ENCODE results near the gene GOLPH3L.

DNA sequence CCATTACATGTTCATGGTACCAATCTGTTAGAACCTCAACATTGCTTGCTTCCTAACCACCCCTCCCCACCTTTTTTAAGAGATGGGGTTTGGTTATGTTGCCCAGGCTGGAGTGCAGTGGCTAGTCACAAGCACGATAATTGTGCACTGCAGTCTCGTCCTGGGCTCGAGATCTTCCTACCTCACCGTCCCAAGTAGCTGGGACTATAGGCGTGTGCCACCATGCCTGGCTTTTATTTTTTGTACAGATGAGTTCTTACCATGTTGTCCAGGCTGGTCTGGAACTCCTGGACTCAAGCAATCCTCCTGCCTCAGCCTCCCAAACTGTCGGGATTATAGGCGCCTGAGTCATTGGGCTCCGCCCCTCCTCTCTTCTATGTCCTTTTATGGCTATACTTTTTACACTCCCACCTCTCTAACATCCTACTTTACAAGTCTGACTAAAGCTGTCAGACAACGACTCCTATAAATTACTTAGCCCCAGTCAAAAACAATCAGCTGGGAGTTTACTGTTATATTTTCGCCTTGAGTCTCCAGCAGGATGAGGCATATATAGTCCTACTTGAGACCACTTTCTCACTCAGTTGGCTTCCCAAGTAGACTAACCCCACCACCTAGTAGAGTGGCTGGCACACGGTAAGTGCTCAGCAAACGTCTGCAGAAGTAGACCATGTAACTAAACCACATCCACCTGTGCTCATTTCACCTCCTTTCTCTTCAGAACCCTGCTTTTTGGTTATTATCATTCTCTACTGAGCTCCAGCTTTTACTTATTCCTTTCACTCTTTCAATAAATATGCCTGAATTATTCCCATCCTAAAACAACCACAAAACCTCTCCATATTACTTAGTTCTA lies 81.4 kb downstream of the GOLPH3L start:
- no peak for TF ChIP-seq CTCF (conservative IDR thresholded peaks at IDR 0.05; ENCODE audit: low read depth in 2 of 2)
- no peak for TF ChIP-seq REST (IDR thresholded peaks at IDR 0.05; ENCODE audit: unreplicated experiment)
- TF ChIP-seq POLR2AphosphoS5 (IDR thresholded peaks at IDR 0.05; ENCODE audit: low read depth) = no peak; the same call in 1 of the 2 replicates

All from GM23338 (cell line).